Measurements from ENCODE around the gene CACNA2D1. TPM values are rescaled to one million over a fixed set of nuclear protein-coding genes. Genes with fewer than 3 reads are reported as not detected.

Gene CACNA2D1
- total RNA-seq, 1 donor from 2014 or later = 10.3 TPM

DNA sequence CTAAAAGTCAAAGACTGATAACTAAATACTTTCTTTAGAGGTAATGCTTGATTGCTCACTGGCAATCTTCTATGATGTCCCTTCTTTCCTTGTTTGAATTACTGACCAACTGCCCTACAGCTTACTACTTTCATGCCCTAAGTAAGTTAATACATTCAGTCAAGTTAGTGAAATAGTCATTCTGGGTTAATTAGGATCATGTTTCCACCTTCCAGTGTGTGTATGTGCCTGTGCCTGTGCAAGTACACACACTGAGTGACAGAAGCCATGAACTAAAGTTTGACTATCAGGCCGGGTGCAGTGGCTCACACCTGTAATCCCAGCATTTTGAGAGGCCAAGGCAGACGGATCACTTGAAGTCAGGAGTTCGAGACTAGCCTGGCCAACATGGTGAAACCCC, 187.9 kb downstream of the CACNA2D1 start:
- Histone ChIP-seq H3K9me3 (no peaks in the 10 kb centered on the region), H3K36me3 (no peaks in the 10 kb centered on the region), H3K27ac (no peak overlapping the region), H3K4me1 (no peaks in the 10 kb centered on the region), H3K27me3 (no peaks in the 10 kb centered on the region), H3K4me3 (no peak overlapping the region)
- TF ChIP-seq, protein P1, sequence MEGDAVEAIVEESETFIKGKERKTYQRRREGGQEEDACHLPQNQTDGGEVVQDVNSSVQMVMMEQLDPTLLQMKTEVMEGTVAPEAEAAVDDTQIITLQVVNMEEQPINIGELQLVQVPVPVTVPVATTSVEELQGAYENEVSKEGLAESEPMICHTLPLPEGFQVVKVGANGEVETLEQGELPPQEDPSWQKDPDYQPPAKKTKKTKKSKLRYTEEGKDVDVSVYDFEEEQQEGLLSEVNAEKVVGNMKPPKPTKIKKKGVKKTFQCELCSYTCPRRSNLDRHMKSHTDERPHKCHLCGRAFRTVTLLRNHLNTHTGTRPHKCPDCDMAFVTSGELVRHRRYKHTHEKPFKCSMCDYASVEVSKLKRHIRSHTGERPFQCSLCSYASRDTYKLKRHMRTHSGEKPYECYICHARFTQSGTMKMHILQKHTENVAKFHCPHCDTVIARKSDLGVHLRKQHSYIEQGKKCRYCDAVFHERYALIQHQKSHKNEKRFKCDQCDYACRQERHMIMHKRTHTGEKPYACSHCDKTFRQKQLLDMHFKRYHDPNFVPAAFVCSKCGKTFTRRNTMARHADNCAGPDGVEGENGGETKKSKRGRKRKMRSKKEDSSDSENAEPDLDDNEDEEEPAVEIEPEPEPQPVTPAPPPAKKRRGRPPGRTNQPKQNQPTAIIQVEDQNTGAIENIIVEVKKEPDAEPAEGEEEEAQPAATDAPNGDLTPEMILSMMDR (IDR thresholded peaks at IDR 0.05) = no peak
- no peak for DNase-seq
- no peak for ATAC-seq
- intact Hi-C loops (cut with DNase I) = no loop called here

DNA sequence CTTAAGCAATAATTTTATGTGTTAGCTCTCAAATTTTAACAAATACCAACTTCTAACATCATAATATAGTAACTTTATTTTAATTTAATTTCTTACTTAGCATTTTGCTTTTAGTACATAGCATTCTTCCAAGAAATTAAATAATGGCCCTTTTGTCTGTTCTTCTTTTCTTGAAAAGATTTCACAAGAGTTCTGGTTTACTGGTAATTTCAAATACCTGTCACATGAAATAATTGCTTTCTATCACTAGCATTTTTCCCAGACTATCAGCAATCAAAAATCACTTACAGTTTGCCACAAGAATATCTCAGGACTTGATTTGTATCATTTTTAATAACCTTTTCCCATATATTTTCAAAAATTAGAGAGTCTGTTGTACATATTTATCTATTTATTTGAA, 193.0 kb downstream of the CACNA2D1 start:
- no peaks in the 10 kb centered on the region for H3K36me3 ChIP-seq
- TF ChIP-seq, protein P1 (IDR thresholded peaks at IDR 0.05) = no peak
- H3K27ac ChIP-seq = no peak overlapping the region
- no peaks in the 10 kb centered on the region for H3K27me3 ChIP-seq
- ATAC-seq (no peak), DNase-seq (no peak)
- H3K4me1 ChIP-seq = no peaks in the 10 kb centered on the region
- H3K4me3 ChIP-seq = no peak overlapping the region
- intact Hi-C loops (cut with DNase I) = no loop called here
- no peaks in the 10 kb centered on the region for H3K9me3 ChIP-seq

DNA sequence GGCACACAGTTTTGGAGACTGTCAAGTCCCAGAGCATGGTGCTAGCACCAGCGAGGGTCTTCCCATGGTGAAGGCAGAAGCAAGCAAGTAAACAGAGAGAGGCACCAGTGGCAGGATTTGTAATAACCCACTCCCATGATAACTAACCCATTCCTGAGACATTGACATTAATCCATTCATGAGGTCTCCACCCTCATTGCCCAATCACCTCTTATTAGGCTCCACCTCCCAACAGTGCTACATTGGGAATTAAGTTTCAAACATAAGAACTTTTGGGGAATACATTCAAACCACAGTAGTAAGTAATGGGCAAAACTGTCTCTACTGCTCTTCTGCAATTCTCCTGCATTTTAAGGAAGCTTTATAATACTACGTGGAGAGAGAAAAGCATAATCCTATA, 193.6 kb downstream of the CACNA2D1 start:
- TF ChIP-seq, protein P1 (IDR thresholded peaks at IDR 0.05) = no peak
- Histone ChIP-seq H3K27me3 (no peaks in the 10 kb centered on the region), H3K9me3 (no peaks in the 10 kb centered on the region), H3K4me1 (no peaks in the 10 kb centered on the region), H3K4me3 (no peak overlapping the region), H3K27ac (no peak overlapping the region), H3K36me3 (no peaks in the 10 kb centered on the region)
- intact Hi-C loops (cut with DNase I) = no loop called here
- DNase-seq = no peak
- no peak for ATAC-seq

DNA sequence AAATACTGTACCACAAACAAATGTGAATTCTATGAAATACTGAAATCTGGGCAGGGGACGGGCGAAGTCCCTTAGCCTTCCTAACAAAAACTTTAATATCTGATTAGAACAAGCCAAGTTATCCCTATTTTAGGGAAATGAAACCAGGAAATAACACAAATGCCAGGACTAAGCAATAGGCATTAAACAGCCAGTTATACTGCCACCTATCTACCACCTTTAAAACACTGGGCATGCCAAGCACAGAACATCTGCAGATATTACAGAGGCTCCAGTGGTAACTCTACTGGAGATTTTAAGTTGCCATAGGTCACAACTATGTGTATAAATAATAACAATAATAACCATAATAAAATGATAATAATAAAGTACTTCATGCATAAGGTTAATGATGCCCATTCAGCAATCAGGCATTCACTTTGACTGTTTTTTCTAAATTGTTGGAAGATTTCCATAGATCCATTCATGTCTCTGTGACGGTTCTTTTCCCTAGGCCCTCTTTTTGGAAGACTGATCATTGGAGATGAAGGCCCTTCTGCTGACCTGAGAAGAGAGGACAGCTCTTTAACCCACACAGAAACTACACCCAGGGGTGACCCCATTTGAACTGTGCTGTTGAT, 195.7 kb downstream of the CACNA2D1 start:
- Histone ChIP-seq H3K4me1 (no peaks in the 10 kb centered on the region), H3K36me3 (no peaks in the 10 kb centered on the region), H3K9me3 (no peaks in the 10 kb centered on the region), H3K27me3 (no peaks in the 10 kb centered on the region), H3K4me3 (no peak overlapping the region), H3K27ac (no peak overlapping the region)
- TF ChIP-seq, protein P1 (IDR thresholded peaks at IDR 0.05) = peak; percentile 42
- intact Hi-C loops (cut with DNase I) = no loop called here
- ATAC-seq = peak; percentile 49
- no peak for DNase-seq

DNA sequence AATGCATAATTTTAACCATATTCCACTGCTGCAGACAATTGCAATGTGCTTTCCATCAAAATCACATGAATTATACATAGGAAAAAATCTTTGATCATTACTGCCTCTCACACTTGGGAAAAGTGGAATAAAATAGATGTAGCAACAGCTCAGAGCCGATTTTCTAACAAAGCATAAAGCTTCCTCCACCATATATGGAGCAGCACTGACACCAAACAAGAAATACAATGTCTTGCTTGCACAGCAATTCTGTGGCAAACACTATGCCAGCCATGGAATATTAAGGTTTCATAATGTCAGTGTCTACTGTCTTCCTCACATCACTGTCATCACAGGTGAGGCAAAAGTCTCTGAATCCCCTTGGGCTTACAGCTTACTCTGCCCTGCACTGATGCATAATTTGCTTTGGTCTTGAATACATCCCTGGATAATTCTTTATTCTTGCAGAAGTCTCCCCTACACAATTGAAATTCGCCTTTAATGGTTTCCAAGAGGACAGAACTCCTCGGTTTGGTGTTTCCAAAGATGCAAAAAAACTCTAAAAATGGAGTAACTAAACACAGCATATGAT, 198.5 kb downstream of the CACNA2D1 start:
- H3K4me3 ChIP-seq = no peak overlapping the region
- no peak for DNase-seq
- no peaks in the 10 kb centered on the region for H3K36me3 ChIP-seq
- H3K9me3 ChIP-seq = no peaks in the 10 kb centered on the region
- H3K27ac ChIP-seq = no peak overlapping the region
- no peaks in the 10 kb centered on the region for H3K4me1 ChIP-seq
- ATAC-seq = no peak
- TF ChIP-seq, protein P1 (IDR thresholded peaks at IDR 0.05) = no peak
- intact Hi-C loops (cut with DNase I) = no loop called here
- no peaks in the 10 kb centered on the region for H3K27me3 ChIP-seq

Data from upper lobe of right lung (tissue), 1 donor.